CD14-positive monocyte (primary cell): ENCODE results near the gene VWA3A. TPM values are rescaled to one million over a fixed set of nuclear protein-coding genes. Genes with fewer than 3 reads are reported as not detected.

ENCODE experiments used
- DNase-seq, 3 donors: peaks; one replicate each; pipeline ENCODE4 v3.0.0-alpha.2; 2011 to 2022
- H2AFZ ChIP-seq: 2 replicates; pipeline ENCODE4 v1.6.0; 2012; ENCODE audit warnings: mild to moderate bottlenecking, low read depth, low read length, inconsistent platforms; ENCODE audit not compliant: insufficient read depth, poor library complexity, severe bottlenecking
- H3K27ac ChIP-seq, 2 donors: 1 replicate in 1 of 2; 2 replicates in 1 of 2; pipeline ENCODE4 v1.5.1; 2012 to 2013; ENCODE audit warnings: low read length in 2 of 2, control low read depth in 1 of 2, inconsistent platforms in 1 of 2, low read depth in 1 of 2, mild to moderate bottlenecking in 1 of 2
- H3K27me3 ChIP-seq, 2 donors: one replicate each; pipeline versions ENCODE4 v1.6.0 to v1.6.1; 2011 to 2013; ENCODE audit warnings: low read length in 2 of 2; ENCODE audit not compliant: control insufficient read depth in 2 of 2, insufficient read depth in 2 of 2
- H3K36me3 ChIP-seq, 2 donors: replicated peaks in 1 of 2; 1 replicate in 1 of 2; 2 replicates in 1 of 2; pipeline versions ENCODE4 v1.5.1 to v1.6.1; 2012 to 2013; ENCODE audit warnings: low read length in 2 of 2, control low read depth in 1 of 2, inconsistent platforms in 1 of 2, mild to moderate bottlenecking in 1 of 2; ENCODE audit not compliant: insufficient read depth in 2 of 2, control insufficient read depth in 1 of 2
- H3K4me1 ChIP-seq, 2 donors: 1 replicate in 1 of 2; 2 replicates in 1 of 2; pipeline versions ENCODE4 v1.5.1 to v1.6.1; 2012 to 2013; ENCODE audit warnings: low read length in 2 of 2, control low read depth in 1 of 2, inconsistent platforms in 1 of 2, mild to moderate bottlenecking in 1 of 2, moderate library complexity in 1 of 2; ENCODE audit not compliant: insufficient read depth in 2 of 2, control insufficient read depth in 1 of 2
- H3K4me2 ChIP-seq: replicated peaks from 2 replicates; pipeline ENCODE3; 2012; ENCODE audit warnings: low read length, moderate library complexity, mild to moderate bottlenecking; ENCODE audit not compliant: poor library complexity, severe bottlenecking; ENCODE audit errors: extremely low read depth
- H3K4me3 ChIP-seq, 3 experiments: fragments of 200-600 bp in 1 of 3; sonication (generic) in 1 of 3; replicated peaks in 1 of 3; 1 replicate in 2 of 3; 2 replicates in 1 of 3; pipeline ENCODE4 v1.5.1; 2011 to 2013; ENCODE audit warnings: low read length in 3 of 3, mild to moderate bottlenecking in 3 of 3, control low read depth in 2 of 3, low read depth in 2 of 3, inconsistent platforms in 1 of 3, moderate library complexity in 1 of 3
- H3K79me2 ChIP-seq: 2 replicates; pipeline ENCODE4 v1.6.0; 2012; ENCODE audit warnings: mild to moderate bottlenecking, control low read depth, inconsistent platforms, low read length, moderate library complexity; ENCODE audit not compliant: insufficient read depth
- H3K9ac ChIP-seq: 2 replicates; pipeline ENCODE4 v1.6.0; 2017; ENCODE audit warnings: low read length, mild to moderate bottlenecking; ENCODE audit not compliant: insufficient read depth, poor library complexity, severe bottlenecking
- H3K9me3 ChIP-seq, 2 donors: replicated peaks in 1 of 2; 1 replicate in 1 of 2; 2 replicates in 1 of 2; pipeline versions ENCODE4 v1.5.1 to v1.6.1; 2012 to 2013; ENCODE audit warnings: low read length in 2 of 2, control low read depth in 1 of 2; ENCODE audit not compliant: control insufficient read depth in 1 of 2, insufficient read depth in 1 of 2
- H4K20me1 ChIP-seq: 2 replicates; pipeline ENCODE4 v1.6.0; 2012; ENCODE audit warnings: mild to moderate bottlenecking, low read length, control low read depth, moderate library complexity; ENCODE audit not compliant: insufficient read depth
- H3K27ac Mint-ChIP-seq, 7 donors: one replicate each; pipeline ENCODE4 v1.8.0; 2020; ENCODE audit warnings: mild to moderate bottlenecking in 7 of 7, mixed read lengths in 7 of 7, moderate library complexity in 6 of 7, inconsistent platforms in 2 of 7
- H3K27me3 Mint-ChIP-seq, 3 donors: one replicate each; pipeline ENCODE4 v1.8.0; 2021 to 2022; ENCODE audit warnings: low read depth in 3 of 3, mild to moderate bottlenecking in 3 of 3, mixed read lengths in 3 of 3, moderate library complexity in 3 of 3, inconsistent platforms in 1 of 3
- H3K36me3 Mint-ChIP-seq, 2 donors: one replicate each; pipeline ENCODE4 v1.8.0; 2020; ENCODE audit warnings: mixed read lengths in 2 of 2, inconsistent platforms in 1 of 2, mild to moderate bottlenecking in 1 of 2
- H3K4me1 Mint-ChIP-seq: one replicate; pipeline ENCODE4 v1.8.0; 2020; ENCODE audit warnings: mild to moderate bottlenecking, mixed read lengths
- H3K4me3 Mint-ChIP-seq, 2 donors: one replicate each; pipeline ENCODE4 v1.8.0; 2020; ENCODE audit warnings: mild to moderate bottlenecking in 2 of 2, mixed read lengths in 2 of 2, moderate library complexity in 1 of 2
- H3K9me3 Mint-ChIP-seq, 7 donors: one replicate each; pipeline ENCODE4 v1.8.0; 2020 to 2022; ENCODE audit warnings: mixed read lengths in 7 of 7, mild to moderate bottlenecking in 6 of 7, moderate library complexity in 6 of 7, inconsistent platforms in 2 of 7
- CTCF ChIP-seq: fragments of 200-600 bp; IDR thresholded peaks from one replicate; pipeline ENCODE4 v1.8.0; 2022; ENCODE audit warnings: antibody characterized with exemption, mild to moderate bottlenecking
- WGBS: methylation state at CpG from one replicate; pipeline ENCODE4 v1.1.5; 2013; ENCODE audit warnings: missing lambda C conversion rate; ENCODE audit not compliant: insufficient coverage; 5-methylcytosine and 5-hydroxymethylcytosine counted together
- intact Hi-C, 2 donors: fragments of 100-400 bp; cut with micrococcal nuclease; formaldehyde crosslinking; loops; one replicate each; pipeline versions ENCODE4 v1.15.0 to v1.15.1; 2023
- polyA plus RNA-seq, 3 donors: library from polyadenylated mRNA; depleted of rRNA in 1 of 3; unstranded in 2 of 3; stranded (reverse) in 1 of 3; fragments of 300-500 nt in 2 of 3; fragments of >200 nt in 1 of 3; fragmentation: Illumina TruSeq in 2 of 3; gene quantifications; 1 replicate in 2 of 3; 2 replicates in 1 of 3; pipeline ENCODE4 v1.2.3, GENCODE V29; 2012 to 2021

VWA3A gene
- polyA plus RNA-seq, 3 donors: 0.09 TPM; not detected in 2

GRCh38 chr16:22053921-22054341, 38.4 kb upstream of the VWA3A start:
- Histone ChIP-seq H4K20me1 (peaks cover 6% of the 10 kb centered on the region), H3K4me2 (no peak overlapping the region), H3K9ac (no peak overlapping the region), H3K4me1 (peaks cover 3 to 8% of the 10 kb centered on the region in 2 donors), H2AFZ (no peak overlapping the region), H3K36me3 (no peaks in the 10 kb centered on the region), H3K79me2 (no peaks in the 10 kb centered on the region), H3K9me3 (no peaks in the 10 kb centered on the region), H3K27me3 (no peaks in the 10 kb centered on the region), H3K4me3 (no peak overlapping the region), H3K27ac (no peak overlapping the region)
- Mint-ChIP-seq H3K9me3 (peaks cover 0 to 2% (median 0%) of the 10 kb centered on the region in 7 donors), H3K4me3 (no peak overlapping the region), H3K36me3 (peaks cover 4 to 12% of the 10 kb centered on the region in 2 donors), H3K27ac (no peak overlapping the region), H3K27me3 (peaks cover 0 to 3% (median 0%) of the 10 kb centered on the region in 3 donors), H3K4me1 (peaks cover 21% of the 10 kb centered on the region)
- no peak for DNase-seq
- WGBS: 86% methylated on average over 1 of the region's 4 CpGs
- intact Hi-C loops: no loop called here
- no peak for TF ChIP-seq CTCF

- DNase-seq: no peak
- H3K36me3 ChIP-seq: no peaks in the 10 kb centered on the region
- no peak overlapping the region for H3K27ac ChIP-seq
- no peak overlapping the region for H3K9ac ChIP-seq
- intact Hi-C loops: no loop called here
- Mint-ChIP-seq H3K27me3 (peaks cover 0 to 3% (median 0%) of the 10 kb centered on the region in 3 donors), H3K4me3 (no peak overlapping the region), H3K9me3 (peaks cover 0 to 2% (median 0%) of the 10 kb centered on the region in 7 donors), H3K27ac (peak overlapping the region in 1 of 7 donors; percentile 60), H3K4me1 (peaks cover 21% of the 10 kb centered on the region), H3K36me3 (peaks cover 4 to 12% of the 10 kb centered on the region in 2 donors)
- WGBS: 20% methylated on average over 1 of the region's 5 CpGs
- H3K4me2 ChIP-seq: no peak overlapping the region
- H3K4me3 ChIP-seq: no peak overlapping the region
- no peaks in the 10 kb centered on the region for H3K9me3 ChIP-seq
- no peak for TF ChIP-seq CTCF
- H3K27me3 ChIP-seq: no peaks in the 10 kb centered on the region
- no peak overlapping the region for H2AFZ ChIP-seq
- H4K20me1 ChIP-seq: peaks cover 6% of the 10 kb centered on the region
- no peaks in the 10 kb centered on the region for H3K79me2 ChIP-seq
- peaks cover 3 to 8% of the 10 kb centered on the region in 2 donors for H3K4me1 ChIP-seq
These were observed 37.3 kb upstream of the VWA3A start for GRCh38 chr16:22054847-22055590.
